ENCODE measurements around the gene ABCG5. TPM values are rescaled to one million over a fixed set of nuclear protein-coding genes. Genes with fewer than 3 reads are reported as not detected.
A peak's percentile ranks its signal among the peaks of the same experiment; 100 is the strongest.

ABCG5 gene
- total and polyA plus RNA-seq, 7 donors = 0.01 to 0.08 TPM; not detected in 5

DNA sequence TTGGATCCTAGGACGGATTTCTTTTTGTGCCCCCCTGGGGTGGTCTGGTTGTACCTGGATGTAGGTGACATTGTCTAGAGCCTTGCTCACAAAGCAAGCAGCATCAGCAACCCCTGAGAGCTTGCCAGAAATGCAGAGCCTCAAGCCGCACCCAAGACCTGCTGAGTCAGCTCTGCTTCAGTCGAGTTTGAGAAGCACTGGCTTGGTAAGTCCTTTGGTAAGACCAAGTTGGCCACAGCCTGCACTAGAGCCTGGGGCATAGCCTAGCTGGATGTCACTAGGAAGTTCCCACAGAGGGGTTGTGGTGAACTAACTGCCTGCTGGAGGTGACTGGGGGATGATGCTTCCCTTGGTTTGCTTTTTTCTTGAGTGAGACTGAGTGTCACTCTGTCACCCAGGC, 6.2 kb downstream of the ABCG5 start:
- Histone ChIP-seq H3K36me3 (ENCODE audit: insufficient read depth in 1 of 2, low read depth in 1 of 2) (no peaks in the 10 kb centered on the region), H3K27me3 (ENCODE audit: insufficient read depth in 3 of 3, low read length in 2 of 3) (peaks cover 0 to 21% (median 4%) of the 10 kb centered on the region in 3 donors), H3K4me3 (no peak overlapping the region), H3K4me1 (no peaks in the 10 kb centered on the region), H3K27ac (no peak overlapping the region), H3K9me3 (no peaks in the 10 kb centered on the region)
- intact Hi-C loops (cut with DNase I) = no loop called here
- DNase-seq = no peak
- TF ChIP-seq, protein P1, sequence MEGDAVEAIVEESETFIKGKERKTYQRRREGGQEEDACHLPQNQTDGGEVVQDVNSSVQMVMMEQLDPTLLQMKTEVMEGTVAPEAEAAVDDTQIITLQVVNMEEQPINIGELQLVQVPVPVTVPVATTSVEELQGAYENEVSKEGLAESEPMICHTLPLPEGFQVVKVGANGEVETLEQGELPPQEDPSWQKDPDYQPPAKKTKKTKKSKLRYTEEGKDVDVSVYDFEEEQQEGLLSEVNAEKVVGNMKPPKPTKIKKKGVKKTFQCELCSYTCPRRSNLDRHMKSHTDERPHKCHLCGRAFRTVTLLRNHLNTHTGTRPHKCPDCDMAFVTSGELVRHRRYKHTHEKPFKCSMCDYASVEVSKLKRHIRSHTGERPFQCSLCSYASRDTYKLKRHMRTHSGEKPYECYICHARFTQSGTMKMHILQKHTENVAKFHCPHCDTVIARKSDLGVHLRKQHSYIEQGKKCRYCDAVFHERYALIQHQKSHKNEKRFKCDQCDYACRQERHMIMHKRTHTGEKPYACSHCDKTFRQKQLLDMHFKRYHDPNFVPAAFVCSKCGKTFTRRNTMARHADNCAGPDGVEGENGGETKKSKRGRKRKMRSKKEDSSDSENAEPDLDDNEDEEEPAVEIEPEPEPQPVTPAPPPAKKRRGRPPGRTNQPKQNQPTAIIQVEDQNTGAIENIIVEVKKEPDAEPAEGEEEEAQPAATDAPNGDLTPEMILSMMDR (IDR thresholded peaks at IDR 0.05) = no peak
- no peak for ATAC-seq
- WGBS, 3 donors = 51 to 65% (median 55%) methylated on average over 3 of the region's 3 CpGs

DNA sequence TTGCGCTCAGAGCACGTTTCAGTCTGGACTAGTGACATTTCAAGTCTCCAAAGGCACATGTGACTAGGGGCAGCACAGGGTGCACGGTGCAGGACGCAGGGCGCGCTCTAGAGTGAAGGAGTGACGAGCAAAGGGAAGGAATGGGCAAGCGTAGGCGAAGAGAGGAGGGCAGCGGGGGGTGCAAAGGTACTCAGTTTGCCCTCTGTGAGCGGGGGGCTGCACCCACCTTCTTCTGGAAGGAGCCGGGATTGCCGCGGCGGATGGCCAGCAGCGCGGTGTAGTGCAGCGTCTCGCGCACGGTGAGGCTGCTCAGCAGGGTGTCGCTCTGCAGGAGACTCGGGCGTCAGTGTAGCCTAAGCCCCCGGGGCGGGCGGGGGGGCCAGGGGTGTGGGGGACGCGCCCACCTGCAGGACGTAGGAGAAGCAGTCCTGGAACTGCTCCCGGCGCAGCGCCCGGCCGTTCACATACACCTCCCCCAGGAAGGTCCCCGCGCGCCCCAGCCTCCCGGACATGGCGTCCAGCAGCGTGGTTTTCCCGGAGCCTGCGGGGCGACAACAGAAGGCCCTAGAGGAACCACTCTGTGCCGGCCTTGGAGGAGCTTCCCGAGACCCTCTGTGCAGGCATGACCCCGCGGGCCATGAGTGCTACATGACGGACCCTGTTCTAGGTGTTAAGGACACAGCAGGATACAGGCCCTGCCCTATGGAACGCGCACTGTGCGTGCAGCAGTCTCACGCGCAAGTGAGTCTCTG, 6.9 kb downstream of the ABCG5 start:
- WGBS, 3 donors = 7 to 8% (median 8%) methylated on average over 45 to 54 of the region's 54 CpGs
- ATAC-seq (peak in 1 of 4 donors; percentile 30), DNase-seq (no peak)
- H3K27me3 ChIP-seq (ENCODE audit: insufficient read depth in 3 of 3, low read length in 2 of 3) = peaks cover 0 to 21% (median 4%) of the 10 kb centered on the region in 3 donors
- intact Hi-C loops (cut with DNase I) = no loop called here
- no peaks in the 10 kb centered on the region for H3K36me3 ChIP-seq (ENCODE audit: insufficient read depth in 1 of 2, low read depth in 1 of 2)
- TF ChIP-seq, protein P1 (IDR thresholded peaks at IDR 0.05) = no peak
- no peaks in the 10 kb centered on the region for H3K9me3 ChIP-seq
- no peak overlapping the region for H3K27ac ChIP-seq
- no peaks in the 10 kb centered on the region for H3K4me1 ChIP-seq
- peak overlapping the region; percentile 47 for H3K4me3 ChIP-seq

DNA sequence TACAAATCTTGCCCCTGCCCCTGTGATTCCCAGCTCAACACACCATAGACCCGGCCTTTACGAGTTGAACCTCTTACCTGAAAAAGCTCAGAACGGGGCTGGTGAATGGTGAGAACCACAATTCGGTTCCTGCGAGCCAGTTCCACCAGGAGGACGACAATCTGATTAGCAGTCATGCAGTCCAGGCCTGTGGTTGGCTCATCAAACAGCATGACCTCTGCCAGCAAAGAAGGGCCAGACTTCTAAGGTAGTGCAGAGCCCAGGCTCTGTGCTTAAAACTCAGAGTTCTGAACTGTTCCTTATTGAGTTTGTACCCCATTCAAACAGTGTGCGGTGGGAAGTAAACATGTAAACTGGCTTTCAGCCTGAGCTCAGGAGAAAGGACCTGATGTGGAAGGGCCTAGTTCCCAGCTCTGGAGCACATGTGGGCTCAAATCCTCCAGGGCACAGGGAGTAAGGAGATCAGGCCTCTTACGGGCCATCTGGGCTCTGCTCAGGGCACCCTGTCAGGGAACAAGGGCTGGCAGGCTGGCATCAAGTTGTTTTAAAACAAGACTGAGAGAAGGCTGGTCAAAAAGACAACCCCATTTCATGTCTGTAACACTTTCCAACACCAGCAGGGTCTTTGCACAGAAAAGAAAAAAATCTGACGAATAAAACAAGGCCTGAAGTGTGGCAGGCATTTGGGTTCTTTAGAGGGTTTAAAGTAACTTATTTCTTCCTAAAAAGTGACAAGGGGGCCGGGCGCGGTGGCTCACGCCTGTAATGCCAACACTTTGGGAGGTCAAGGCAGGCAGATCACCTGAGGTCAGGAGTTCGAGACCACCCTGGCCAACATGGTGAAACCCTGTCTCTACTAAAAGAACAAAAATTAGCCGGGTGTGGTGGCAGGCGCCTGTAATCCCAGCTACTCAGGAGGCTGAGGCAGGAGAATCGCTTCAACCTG, 12.1 kb downstream of the ABCG5 start:
- 89 to 92% (median 91%) methylated on average over 17 of the region's 17 CpGs for WGBS, 3 donors
- TF ChIP-seq, protein P1 (IDR thresholded peaks at IDR 0.05) = no peak
- no peaks in the 10 kb centered on the region for H3K36me3 ChIP-seq (ENCODE audit: insufficient read depth in 1 of 2, low read depth in 1 of 2)
- ATAC-seq = no peak
- peaks cover 0 to 15% (median 3%) of the 10 kb centered on the region in 3 donors for H3K27me3 ChIP-seq (ENCODE audit: insufficient read depth in 3 of 3, low read length in 2 of 3)
- no peaks in the 10 kb centered on the region for H3K4me1 ChIP-seq
- H3K27ac ChIP-seq = no peak overlapping the region
- intact Hi-C loops (cut with DNase I) = no loop called here
- H3K9me3 ChIP-seq = no peaks in the 10 kb centered on the region
- H3K4me3 ChIP-seq = no peak overlapping the region
- DNase-seq = no peak

DNA sequence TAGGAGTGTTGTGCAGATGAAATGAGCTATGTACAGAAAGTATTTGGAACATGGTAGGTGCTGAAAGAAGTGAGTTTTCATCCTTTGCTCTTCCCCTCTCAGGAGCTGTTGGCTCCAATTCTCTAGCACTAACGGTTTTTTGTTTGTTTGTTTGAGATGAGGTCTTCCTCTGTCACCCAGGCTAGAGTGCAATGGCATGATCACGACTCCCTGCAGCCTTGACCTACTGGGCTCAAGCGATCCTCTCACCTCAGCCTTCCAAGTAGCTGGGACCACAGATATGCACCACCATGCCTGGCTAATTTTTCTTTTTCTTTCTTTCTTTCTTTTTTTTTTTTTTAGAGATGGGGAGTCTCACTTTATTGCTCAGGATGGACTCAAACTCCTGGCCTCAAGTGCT, 12.8 kb downstream of the ABCG5 start:
- H3K36me3 ChIP-seq (ENCODE audit: insufficient read depth in 1 of 2, low read depth in 1 of 2) = no peaks in the 10 kb centered on the region
- TF ChIP-seq, protein P1 (IDR thresholded peaks at IDR 0.05) = no peak
- WGBS, 3 donors = 62 to 77% (median 71%) methylated on average over 3 of the region's 3 CpGs
- ATAC-seq (no peak), DNase-seq (no peak)
- intact Hi-C loops (cut with DNase I) = no loop called here
- H3K4me3 ChIP-seq = no peak overlapping the region
- no peak overlapping the region for H3K27ac ChIP-seq
- H3K9me3 ChIP-seq = no peaks in the 10 kb centered on the region
- peaks cover 0 to 9% (median 0%) of the 10 kb centered on the region in 3 donors for H3K27me3 ChIP-seq (ENCODE audit: insufficient read depth in 3 of 3, low read length in 2 of 3)
- no peaks in the 10 kb centered on the region for H3K4me1 ChIP-seq

Data from psoas muscle (tissue), 8 donors.